C1 segment of cervical spinal cord (tissue), 14 donors: Measurements from ENCODE around the gene RSPH6A.
"Not testable (repeated sequence)": the region's sequence is repeated elsewhere in the genome, so short reads cannot be mapped to it uniquely, and the experiment has no call there.

Experiments
- DNase-seq, 14 donors: peaks; one replicate each; lab custom pipeline; 2025; lab: John Stamatoyannopoulos, UW

The RSPH6A gene

DNA sequence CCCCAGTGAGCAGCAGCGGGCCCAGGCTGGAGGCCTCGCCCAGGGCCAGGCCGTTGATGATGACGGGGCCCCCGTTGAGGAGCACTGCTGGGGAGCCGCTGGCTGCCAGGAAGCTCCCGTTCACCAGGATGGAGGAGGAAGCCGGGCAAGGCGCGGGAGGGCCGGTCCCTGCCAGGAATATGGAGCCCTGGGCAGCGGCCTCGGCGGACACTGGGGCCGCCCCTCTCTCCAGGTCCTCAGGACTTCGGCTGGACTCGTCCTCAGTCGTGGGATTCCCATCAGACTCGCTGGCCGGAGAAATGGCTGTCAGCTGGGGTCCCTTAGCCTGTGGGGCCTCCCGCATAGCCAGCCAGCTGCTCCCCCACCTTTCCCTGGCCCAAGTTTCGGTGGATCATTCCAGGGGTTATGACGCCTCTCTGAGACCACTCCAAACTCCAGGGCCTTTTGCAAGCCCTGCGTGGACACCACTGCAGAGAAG, 48.2 kb downstream of the RSPH6A start:
- DNase-seq, result no peak

DNA sequence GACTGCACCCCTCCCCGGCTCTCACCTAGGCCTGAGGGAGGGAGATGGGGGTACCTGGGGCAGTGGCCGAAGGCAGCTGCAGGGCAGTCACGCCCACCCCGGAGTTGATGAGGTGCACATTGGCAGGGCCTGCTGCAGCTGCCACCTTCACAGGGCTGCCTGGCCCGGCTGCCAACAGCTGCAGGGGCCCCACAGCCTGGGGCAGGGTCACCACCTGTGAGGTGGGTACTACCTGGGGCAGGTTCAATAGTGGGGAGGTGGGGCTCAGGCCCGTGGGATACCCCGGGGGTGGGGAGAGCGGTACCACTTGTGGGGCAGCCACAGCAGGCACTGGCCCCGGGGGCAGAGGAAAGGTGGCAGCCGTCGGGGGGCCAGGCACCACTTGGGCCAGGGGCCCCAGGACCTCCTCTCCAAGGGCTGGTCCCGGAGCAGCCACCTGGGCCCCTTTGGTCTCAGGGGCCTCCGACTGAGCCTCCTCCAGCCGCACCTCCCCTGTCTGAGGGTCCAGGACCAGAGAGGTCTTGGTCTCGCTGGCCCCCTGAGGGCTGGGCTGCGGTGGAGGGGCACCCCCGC, 48.7 kb downstream of the RSPH6A start:
- no peak for DNase-seq

DNA sequence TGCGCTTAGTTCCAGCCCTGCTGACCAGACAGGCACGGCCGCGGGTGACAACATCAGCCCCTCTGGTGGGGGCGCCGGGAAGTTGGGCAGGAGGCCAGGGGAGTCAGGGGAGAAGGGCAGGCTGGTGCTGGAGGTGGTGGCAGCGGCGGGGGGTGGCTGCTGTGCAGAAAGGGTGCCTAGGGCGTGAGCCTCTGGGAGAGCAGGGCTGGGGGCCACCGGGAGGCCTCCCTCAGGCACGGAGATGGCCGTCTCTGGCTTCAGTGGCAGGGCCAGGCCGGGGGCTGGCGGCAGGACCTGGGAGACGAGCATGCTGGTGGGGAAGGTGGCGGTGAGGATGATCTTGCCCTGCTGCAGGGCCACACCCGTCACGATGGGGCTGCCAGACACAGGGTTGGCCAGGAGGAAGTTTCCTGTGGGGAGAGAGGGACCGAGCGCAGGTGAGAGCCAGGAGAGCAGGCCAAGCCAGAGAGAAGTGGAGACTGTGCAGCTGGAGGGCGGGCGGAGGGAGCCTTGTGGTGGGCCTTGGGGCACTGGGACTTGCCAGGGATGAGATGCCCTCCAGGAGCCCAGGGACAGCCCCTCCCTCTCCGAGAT, 49.3 kb downstream of the RSPH6A start:
- DNase-seq, result no peak

DNA sequence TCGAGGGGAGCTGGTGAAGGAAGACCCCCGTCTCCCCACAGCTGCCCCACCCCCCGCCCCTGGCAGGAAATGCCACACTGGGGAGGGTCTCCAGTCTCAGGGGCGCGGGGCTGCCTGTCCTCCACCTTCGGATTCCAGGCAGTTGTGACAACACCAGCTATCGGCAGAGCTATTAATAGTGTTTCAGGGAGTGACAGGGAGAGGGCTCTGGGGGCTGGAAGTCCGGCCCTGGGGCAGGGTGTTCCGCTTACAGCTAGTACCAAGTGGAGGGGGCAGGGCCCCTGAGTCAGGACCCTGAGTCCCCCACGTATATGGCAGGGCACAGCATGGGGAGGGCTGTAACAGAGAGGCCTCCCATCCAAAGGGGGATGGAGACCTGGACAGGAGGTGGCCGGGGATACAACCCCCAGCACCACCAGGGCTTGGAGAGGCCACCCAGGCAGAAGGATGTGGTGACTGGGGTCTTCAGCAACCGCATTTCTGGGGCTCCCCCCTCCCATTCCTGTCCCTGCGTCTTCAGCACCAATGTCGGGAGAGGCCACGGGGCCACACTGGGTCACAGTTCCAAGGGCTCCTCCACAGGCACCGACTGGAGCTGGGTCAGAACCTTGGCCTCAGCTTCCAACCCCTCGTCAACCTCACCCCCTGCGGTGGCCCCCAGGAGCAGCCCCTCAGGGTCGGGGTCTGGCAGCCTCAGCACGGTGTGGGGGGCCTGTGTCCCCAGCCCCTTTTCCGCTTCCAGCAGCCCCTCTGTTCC, 50.0 kb downstream of the RSPH6A start:
- no peak for DNase-seq

GRCh38 chr19:45764475-45764874, 50.6 kb downstream of the RSPH6A start:
- DNase-seq, result no peak

DNA sequence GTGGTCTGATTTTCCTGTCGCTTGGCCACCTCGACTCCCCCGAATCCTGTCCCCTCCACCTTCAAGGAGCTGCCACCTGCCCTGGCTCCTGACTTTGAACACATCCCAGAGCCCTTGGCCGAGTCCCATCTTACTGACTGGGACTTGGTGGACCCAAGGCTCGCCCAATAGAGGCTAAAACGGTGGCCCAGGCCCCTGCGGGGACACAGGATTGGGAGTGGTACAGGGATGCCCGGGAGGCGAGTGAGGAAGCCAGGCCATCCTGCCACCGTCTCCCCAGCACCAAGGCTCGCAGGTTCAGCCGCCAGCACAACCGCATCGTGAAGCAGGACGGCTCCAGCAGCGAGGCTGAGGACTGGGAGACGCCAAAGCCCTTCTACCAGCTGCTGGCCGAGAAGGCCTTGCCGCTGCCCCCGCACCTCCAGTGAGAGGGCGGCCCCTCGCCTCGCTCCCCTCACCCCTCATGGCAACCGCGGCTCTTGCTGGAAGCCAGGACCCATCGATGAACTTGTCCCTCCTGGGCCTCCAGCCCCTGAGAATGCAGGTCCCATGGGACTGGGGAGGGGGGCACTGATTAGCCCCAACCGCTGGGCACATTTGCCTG, 51.3 kb downstream of the RSPH6A start:
- DNase-seq, result no peak

GRCh38 chr19:45762870-45763631, 52.1 kb downstream of the RSPH6A start:
- no peak for DNase-seq

DNA sequence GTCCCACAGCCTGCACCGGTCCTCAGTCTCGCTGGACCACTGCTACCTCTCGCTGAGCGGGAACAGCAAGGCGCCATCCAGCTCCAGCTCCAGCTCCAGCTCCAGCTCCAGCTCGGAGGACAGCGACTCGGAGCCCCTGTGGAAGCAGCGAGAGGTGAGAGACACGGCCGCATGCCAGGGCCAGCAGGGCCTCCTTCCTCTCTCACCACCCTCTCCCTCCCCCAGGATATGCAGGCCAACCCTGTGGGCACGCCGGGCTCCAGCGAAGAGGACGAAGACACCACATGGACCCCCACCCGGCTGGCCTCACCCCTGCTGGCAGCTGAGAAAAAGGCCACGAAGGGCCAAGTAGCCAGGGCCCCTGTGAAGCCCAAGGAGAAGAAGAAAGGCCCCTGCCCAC, 53.4 kb downstream of the RSPH6A start:
- no peak for DNase-seq

GRCh38 chr19:45758921-45759320, 56.2 kb downstream of the RSPH6A start:
- DNase-seq, result no peak

- DNase-seq, result no peak
These were observed 57.4 kb downstream of the RSPH6A start for GRCh38 chr19:45757695-45758094.

DNA sequence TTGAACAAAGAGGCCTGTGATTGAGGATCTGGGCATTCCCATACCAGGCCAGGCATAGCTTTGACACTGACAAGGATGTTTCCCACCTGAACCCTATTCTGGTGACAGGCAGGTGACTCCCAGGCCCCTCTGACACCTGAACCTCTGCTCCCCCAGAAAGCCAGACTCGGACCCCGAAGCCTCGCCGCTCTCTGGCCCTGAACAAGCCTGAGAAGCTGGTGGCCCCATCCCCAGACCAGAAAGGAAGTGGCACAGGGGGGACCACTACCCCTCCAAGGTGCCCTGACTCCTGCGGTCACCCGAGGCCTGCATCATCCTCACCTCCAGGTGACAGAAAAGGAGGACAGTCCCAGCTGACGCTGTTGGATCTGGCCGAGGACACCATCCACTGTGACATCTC, 60.8 kb downstream of the RSPH6A start:
- DNase-seq, result no peak

- DNase-seq, result no peak
These were observed 61.6 kb downstream of the RSPH6A start for GRCh38 chr19:45753548-45753947.

- DNase-seq, result no peak
These were observed 62.5 kb downstream of the RSPH6A start for GRCh38 chr19:45752639-45753038.

DNA sequence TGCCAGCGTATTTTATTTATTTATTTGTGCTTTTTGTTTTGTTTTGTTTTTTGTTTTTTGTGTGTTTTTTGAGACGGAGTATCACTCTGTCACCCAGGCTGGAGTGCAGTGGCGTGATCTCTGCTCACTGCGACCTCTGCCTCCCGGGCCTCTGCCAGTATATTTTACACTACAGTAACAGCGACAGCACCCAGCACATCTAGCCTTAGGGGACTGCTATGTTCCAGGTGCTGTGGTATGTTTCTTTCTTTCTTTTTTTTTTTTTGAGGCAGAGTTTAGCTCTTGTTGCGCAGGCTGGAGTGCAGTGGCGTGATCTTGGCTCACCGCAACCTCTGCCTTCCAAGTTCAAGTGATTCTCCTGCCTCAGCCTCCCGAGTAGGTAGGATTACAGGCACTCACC, 63.6 kb downstream of the RSPH6A start:
- DNase-seq, result not testable (repeated sequence)

DNA sequence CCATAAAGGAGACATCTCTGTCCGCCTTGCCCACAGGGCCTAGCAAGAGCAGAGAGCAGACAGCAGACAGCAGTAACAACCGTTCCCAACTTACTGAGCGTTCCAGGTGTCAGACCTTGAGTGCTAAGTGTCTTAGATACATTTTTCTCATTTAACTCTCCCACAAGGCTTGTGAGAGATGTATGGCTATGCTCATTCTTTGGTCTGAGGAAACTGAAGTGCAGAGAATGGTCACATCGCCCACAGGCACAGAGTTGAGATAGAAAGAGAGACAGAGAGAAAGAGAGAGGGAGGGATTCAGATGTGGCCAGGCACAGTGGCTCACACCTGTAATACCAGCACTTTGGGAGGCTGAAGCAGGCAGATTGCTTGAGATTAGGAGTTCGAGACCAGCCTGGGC, 67.6 kb downstream of the RSPH6A start:
- DNase-seq, result no peak

DNA sequence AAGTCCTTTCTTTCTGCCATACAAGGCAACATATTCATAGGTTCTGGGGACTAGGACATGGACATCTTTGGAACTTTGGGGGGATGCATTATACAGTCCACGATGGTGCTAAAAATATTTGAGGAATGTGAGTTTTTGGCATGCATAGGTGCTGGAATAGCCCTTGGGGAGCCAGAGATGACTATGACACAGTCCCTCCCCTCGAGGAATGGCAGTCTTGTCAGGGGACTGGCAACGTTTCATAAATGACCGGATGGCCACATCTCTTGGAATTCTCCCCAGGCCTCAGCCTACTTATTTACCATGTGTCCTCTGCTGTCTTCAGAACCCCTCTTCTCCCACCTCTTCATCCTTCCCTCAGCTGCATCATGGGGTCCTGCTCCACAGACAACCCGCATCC, 68.2 kb downstream of the RSPH6A start:
- DNase-seq, result no peak
